Panc1 (cell line): Measurements from ENCODE around the gene ERO1A. TPM values are rescaled to one million over a fixed set of nuclear protein-coding genes. Genes with fewer than 3 reads are reported as not detected.

Experiments
- ATAC-seq: fragments of 200-7000 bp; cut with Tn5 transposase; 2 replicates; pipeline ENCODE4 v1.9.1; 2020; ENCODE audit warnings: mild to moderate bottlenecking, moderate library complexity
- BruUV-seq: library from RNA; stranded (reverse); fragments of 400-500 nt; replicated peaks from 2 replicates; lab custom pipeline; 2021; lab: Mats Ljungman, UMichigan
- CTCF ChIA-PET: fragments of 300-600 bp; sonication (Branson Sonifier 250); formaldehyde crosslinking; loops from one replicate; lab custom pipeline; 2022; ENCODE audit warnings: antibody characterized with exemption; lab: Charles Lee
- POLR2A ChIA-PET: fragments of 300-600 bp; sonication (Branson Sonifier 250); formaldehyde crosslinking; loops from one replicate; lab custom pipeline; 2022; ENCODE audit warnings: antibody characterized with exemption; lab: Charles Lee
- DNase-seq: peaks from one replicate; pipeline ENCODE4 v3.0.0-alpha.2; 2010; ENCODE audit warnings: low read depth, low spot score
- H3K27ac ChIP-seq: 2 replicates; pipeline ENCODE4 v1.5.1; 2011; ENCODE audit warnings: mild to moderate bottlenecking, low read length, inconsistent platforms
- H3K27me3 ChIP-seq: fragments of 200-500 bp; sonication (Bioruptor generic); 2 replicates; pipeline ENCODE4 v1.6.0; 2014; ENCODE audit warnings: low read length, inconsistent platforms; ENCODE audit not compliant: control insufficient read depth, insufficient read depth
- H3K36me3 ChIP-seq: fragments of 200-500 bp; sonication (Bioruptor generic); 2 replicates; pipeline ENCODE4 v1.5.1; 2014; ENCODE audit warnings: inconsistent platforms, mild to moderate bottlenecking, low read length, moderate library complexity; ENCODE audit not compliant: control insufficient read depth, insufficient read depth
- H3K4me1 ChIP-seq: 2 replicates; pipeline ENCODE4 v1.5.1; 2011; ENCODE audit warnings: inconsistent platforms, mild to moderate bottlenecking, low read length, moderate library complexity; ENCODE audit not compliant: control insufficient read depth, insufficient read depth
- H3K4me3 ChIP-seq, 2 experiments: 2 replicates each; pipeline ENCODE4 v1.5.1; 2011 to 2012; ENCODE audit warnings: low read depth in 2 of 2, low read length in 2 of 2, mild to moderate bottlenecking in 2 of 2, inconsistent platforms in 1 of 2, moderate library complexity in 1 of 2
- H3K9me3 ChIP-seq: fragments of 200-500 bp; sonication (Bioruptor generic); 2 replicates; pipeline ENCODE4 v1.5.1; 2014; ENCODE audit warnings: low read depth, mild to moderate bottlenecking, inconsistent platforms, low read length, moderate library complexity; ENCODE audit not compliant: control insufficient read depth, insufficient read depth
- POLR2AphosphoS5 ChIP-seq: IDR thresholded peaks from 2 replicates; pipeline ENCODE4 v1.6.1; 2012; ENCODE audit warnings: mild to moderate bottlenecking, low read depth, low read length, moderate library complexity
- SIN3A ChIP-seq: IDR thresholded peaks from 2 replicates; pipeline ENCODE4 v1.6.1; 2012; ENCODE audit warnings: low read depth, mild to moderate bottlenecking, low read length, moderate library complexity, borderline replicate concordance; ENCODE audit not compliant: insufficient read depth
- TCF7L2 ChIP-seq: IDR thresholded peaks from 2 replicates; pipeline ENCODE4 v1.6.1; 2011; ENCODE audit warnings: mild to moderate bottlenecking, low read depth, low read length, inconsistent platforms
- in situ Hi-C: cut with HindIII; loops from 2 replicates; pipeline ENCODE4 v1.10.0; 2016; ENCODE audit warnings: low sequenced_read_pairs, low pct_unique_long_range_greater_than_20kb
- intact Hi-C: fragments of 100-400 bp; cut with micrococcal nuclease; formaldehyde crosslinking; loops from one replicate; pipeline ENCODE4 v1.10.0; 2022; ENCODE audit not compliant: unreplicated experiment
- total RNA-seq: library from RNA; stranded (reverse); gene quantifications from one replicate; pipeline ENCODE4 v1.2.1, GENCODE V29; 2021; ENCODE audit not compliant: unreplicated experiment
- TF ChIP-seq, protein P1 (sequence below): fragments of 450-650 bp; IDR thresholded peaks from 2 replicates; pipeline ENCODE4 v1.5.1; 2017; ENCODE audit warnings: mild to moderate bottlenecking
- TF ChIP-seq, protein P2 (sequence below), 2 experiments: IDR thresholded peaks; 2 replicates each; pipeline ENCODE4 v1.6.1; 2011 to 2012; ENCODE audit warnings: low read depth in 2 of 2, control low read depth in 1 of 2, low read length in 1 of 2, mild to moderate bottlenecking in 1 of 2, moderate library complexity in 1 of 2; ENCODE audit not compliant: insufficient read depth in 1 of 2

ERO1A gene
- total RNA-seq, 1 experiment from 2014 or later = 83.3 TPM

DNA sequence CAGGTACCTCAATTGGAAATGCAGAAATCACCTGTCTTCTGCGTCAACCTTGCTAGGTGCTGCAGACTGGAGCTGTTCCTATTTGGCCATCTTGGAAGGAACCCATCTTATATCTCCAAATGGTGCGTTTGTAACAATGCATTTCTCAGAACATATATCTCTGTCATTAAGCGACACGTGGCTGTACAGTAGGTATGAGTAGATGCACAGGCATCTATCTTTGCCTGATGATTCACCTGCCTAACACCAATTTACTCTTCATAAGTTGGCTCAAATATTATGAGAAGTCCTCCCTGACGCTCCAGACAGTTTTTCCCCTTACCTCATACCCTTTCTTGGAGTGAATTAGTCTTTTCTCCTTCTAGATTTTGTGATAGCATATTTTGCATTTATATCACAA lies 98.5 kb downstream of the ERO1A start:
- DNase-seq (no peak), ATAC-seq (no peak)
- Histone ChIP-seq H3K27ac (no peak overlapping the region), H3K4me1 (no peaks in the 10 kb centered on the region), H3K4me3 (no peak overlapping the region), H3K27me3 (no peaks in the 10 kb centered on the region), H3K9me3 (no peaks in the 10 kb centered on the region), H3K36me3 (no peaks in the 10 kb centered on the region)
- TF ChIP-seq SIN3A (no peak), POLR2AphosphoS5 (no peak), TCF7L2 (no peak)
- TF ChIP-seq, protein P1, sequence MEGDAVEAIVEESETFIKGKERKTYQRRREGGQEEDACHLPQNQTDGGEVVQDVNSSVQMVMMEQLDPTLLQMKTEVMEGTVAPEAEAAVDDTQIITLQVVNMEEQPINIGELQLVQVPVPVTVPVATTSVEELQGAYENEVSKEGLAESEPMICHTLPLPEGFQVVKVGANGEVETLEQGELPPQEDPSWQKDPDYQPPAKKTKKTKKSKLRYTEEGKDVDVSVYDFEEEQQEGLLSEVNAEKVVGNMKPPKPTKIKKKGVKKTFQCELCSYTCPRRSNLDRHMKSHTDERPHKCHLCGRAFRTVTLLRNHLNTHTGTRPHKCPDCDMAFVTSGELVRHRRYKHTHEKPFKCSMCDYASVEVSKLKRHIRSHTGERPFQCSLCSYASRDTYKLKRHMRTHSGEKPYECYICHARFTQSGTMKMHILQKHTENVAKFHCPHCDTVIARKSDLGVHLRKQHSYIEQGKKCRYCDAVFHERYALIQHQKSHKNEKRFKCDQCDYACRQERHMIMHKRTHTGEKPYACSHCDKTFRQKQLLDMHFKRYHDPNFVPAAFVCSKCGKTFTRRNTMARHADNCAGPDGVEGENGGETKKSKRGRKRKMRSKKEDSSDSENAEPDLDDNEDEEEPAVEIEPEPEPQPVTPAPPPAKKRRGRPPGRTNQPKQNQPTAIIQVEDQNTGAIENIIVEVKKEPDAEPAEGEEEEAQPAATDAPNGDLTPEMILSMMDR = no peak
- TF ChIP-seq, protein P2, sequence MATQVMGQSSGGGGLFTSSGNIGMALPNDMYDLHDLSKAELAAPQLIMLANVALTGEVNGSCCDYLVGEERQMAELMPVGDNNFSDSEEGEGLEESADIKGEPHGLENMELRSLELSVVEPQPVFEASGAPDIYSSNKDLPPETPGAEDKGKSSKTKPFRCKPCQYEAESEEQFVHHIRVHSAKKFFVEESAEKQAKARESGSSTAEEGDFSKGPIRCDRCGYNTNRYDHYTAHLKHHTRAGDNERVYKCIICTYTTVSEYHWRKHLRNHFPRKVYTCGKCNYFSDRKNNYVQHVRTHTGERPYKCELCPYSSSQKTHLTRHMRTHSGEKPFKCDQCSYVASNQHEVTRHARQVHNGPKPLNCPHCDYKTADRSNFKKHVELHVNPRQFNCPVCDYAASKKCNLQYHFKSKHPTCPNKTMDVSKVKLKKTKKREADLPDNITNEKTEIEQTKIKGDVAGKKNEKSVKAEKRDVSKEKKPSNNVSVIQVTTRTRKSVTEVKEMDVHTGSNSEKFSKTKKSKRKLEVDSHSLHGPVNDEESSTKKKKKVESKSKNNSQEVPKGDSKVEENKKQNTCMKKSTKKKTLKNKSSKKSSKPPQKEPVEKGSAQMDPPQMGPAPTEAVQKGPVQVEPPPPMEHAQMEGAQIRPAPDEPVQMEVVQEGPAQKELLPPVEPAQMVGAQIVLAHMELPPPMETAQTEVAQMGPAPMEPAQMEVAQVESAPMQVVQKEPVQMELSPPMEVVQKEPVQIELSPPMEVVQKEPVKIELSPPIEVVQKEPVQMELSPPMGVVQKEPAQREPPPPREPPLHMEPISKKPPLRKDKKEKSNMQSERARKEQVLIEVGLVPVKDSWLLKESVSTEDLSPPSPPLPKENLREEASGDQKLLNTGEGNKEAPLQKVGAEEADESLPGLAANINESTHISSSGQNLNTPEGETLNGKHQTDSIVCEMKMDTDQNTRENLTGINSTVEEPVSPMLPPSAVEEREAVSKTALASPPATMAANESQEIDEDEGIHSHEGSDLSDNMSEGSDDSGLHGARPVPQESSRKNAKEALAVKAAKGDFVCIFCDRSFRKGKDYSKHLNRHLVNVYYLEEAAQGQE (IDR thresholded peaks at IDR 0.05; ENCODE audit: insufficient read depth in 1 of 2, low read depth in 2 of 2, low read length in 1 of 2) = no peak
- POLR2A ChIA-PET = no interaction called here
- CTCF ChIA-PET = no interaction called here
- no TSS peak for BruUV-seq
- intact Hi-C loops (no loop called here), in situ Hi-C loops (no loop called here)

DNA sequence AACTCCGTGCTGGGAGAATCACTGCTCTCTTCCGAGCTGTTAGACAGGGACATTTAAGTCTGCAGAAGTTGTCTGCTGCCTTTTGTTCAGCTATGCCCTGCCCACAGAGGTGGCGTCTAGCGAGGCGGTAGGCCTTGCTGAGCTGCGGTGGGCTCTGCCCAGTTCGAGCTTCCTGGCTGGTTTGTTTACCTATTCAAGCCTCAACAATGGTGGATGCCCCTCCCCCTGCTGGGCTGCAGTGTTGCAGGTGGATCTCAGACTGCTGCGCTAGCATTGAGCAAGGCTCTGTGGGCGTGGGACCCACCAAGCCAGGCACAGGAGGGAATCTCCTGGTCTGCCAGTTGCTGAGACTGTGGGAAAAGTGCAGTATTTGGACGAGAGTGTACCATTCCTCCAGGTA lies 99.0 kb downstream of the ERO1A start:
- in situ Hi-C loops = no loop called here
- H3K27ac ChIP-seq = no peak overlapping the region
- ChIA-PET POLR2A (no interaction called here), CTCF (no interaction called here)
- no peaks in the 10 kb centered on the region for H3K9me3 ChIP-seq
- ATAC-seq (no peak), DNase-seq (no peak)
- H3K27me3 ChIP-seq = no peaks in the 10 kb centered on the region
- intact Hi-C loops = no loop called here
- H3K36me3 ChIP-seq = no peaks in the 10 kb centered on the region
- no peak overlapping the region for H3K4me3 ChIP-seq
- no peaks in the 10 kb centered on the region for H3K4me1 ChIP-seq
- BruUV-seq = no TSS peak
- no peak for TF ChIP-seq SIN3A
- TF ChIP-seq, protein P1 = no peak
- TF ChIP-seq, protein P2 (IDR thresholded peaks at IDR 0.05; ENCODE audit: insufficient read depth in 1 of 2, low read depth in 2 of 2, low read length in 1 of 2) = no peak
- TF ChIP-seq TCF7L2 = no peak
- no peak for TF ChIP-seq POLR2AphosphoS5
